ENCODE data around the gene INTS4.
A peak's percentile ranks its signal among the peaks of the same experiment; 100 is the strongest.
"Not testable (repeated sequence)": the region's sequence is repeated elsewhere in the genome, so short reads cannot be mapped to it uniquely, and the experiment has no call there.

Gene INTS4, protein sequence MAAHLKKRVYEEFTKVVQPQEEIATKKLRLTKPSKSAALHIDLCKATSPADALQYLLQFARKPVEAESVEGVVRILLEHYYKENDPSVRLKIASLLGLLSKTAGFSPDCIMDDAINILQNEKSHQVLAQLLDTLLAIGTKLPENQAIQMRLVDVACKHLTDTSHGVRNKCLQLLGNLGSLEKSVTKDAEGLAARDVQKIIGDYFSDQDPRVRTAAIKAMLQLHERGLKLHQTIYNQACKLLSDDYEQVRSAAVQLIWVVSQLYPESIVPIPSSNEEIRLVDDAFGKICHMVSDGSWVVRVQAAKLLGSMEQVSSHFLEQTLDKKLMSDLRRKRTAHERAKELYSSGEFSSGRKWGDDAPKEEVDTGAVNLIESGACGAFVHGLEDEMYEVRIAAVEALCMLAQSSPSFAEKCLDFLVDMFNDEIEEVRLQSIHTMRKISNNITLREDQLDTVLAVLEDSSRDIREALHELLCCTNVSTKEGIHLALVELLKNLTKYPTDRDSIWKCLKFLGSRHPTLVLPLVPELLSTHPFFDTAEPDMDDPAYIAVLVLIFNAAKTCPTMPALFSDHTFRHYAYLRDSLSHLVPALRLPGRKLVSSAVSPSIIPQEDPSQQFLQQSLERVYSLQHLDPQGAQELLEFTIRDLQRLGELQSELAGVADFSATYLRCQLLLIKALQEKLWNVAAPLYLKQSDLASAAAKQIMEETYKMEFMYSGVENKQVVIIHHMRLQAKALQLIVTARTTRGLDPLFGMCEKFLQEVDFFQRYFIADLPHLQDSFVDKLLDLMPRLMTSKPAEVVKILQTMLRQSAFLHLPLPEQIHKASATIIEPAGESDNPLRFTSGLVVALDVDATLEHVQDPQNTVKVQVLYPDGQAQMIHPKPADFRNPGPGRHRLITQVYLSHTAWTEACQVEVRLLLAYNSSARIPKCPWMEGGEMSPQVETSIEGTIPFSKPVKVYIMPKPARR

DNA sequence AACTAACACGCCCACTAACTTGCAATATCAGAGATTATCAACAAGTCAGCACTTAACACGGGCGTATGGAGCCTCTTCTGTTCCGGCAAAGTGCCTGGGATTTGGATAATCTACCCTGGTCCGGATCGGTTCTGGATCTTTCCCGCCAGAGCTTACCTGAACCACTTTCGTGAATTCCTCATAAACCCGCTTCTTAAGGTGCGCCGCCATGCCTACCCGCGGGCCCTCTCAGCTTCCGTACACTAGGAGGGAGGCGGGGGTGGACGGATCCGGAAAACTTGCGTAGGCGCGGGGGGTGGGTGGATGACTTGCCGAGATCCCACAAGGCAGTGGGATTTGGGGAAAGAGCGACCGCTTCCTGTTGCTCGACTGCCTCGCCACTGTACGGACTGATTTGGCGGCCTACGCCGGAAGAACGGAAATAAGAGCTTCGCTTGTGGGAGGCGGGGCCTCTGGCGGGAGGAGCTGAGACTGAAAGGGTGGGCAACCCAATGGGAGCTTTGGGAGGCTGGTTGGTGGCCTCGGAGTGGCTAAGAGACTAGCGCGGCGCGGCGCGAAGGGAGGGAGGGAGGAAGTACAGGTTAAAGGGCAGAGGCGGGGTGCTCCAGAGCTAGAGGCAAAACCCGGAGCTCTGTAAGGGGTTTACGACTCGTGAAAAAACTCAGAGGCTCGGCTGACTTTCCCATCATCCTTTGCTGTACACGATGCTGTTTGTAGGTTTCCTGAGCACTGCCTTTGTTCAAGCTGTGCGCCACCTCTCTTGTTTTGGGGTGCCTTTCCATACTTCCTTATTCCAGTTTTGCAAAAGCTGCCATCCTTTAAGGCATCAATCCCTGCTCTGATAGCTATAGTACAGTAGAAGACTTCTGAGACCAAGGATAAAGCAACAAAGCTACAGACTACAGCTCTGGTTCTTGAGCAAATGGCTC, at the start of gene INTS4:
Gene INTS4, minus strand, starts transcription at position 235 of the 929 bp plus-strand sequence. Its CDS starts 25 bp downstream, at position 210.
- TF ChIP-seq, protein P1, sequence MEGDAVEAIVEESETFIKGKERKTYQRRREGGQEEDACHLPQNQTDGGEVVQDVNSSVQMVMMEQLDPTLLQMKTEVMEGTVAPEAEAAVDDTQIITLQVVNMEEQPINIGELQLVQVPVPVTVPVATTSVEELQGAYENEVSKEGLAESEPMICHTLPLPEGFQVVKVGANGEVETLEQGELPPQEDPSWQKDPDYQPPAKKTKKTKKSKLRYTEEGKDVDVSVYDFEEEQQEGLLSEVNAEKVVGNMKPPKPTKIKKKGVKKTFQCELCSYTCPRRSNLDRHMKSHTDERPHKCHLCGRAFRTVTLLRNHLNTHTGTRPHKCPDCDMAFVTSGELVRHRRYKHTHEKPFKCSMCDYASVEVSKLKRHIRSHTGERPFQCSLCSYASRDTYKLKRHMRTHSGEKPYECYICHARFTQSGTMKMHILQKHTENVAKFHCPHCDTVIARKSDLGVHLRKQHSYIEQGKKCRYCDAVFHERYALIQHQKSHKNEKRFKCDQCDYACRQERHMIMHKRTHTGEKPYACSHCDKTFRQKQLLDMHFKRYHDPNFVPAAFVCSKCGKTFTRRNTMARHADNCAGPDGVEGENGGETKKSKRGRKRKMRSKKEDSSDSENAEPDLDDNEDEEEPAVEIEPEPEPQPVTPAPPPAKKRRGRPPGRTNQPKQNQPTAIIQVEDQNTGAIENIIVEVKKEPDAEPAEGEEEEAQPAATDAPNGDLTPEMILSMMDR (IDR thresholded peaks at IDR 0.05; ENCODE audit: extremely low read depth, insufficient read depth, missing control alignments), result no peak
- DNase-seq (ENCODE audit: low spot score), result peak; percentile 90
- in situ Hi-C loops (cut with MboI; ENCODE audit: low pct_unique_long_range_greater_than_20kb, low sequenced_read_pairs, unreplicated experiment), result no loop called here

DNA sequence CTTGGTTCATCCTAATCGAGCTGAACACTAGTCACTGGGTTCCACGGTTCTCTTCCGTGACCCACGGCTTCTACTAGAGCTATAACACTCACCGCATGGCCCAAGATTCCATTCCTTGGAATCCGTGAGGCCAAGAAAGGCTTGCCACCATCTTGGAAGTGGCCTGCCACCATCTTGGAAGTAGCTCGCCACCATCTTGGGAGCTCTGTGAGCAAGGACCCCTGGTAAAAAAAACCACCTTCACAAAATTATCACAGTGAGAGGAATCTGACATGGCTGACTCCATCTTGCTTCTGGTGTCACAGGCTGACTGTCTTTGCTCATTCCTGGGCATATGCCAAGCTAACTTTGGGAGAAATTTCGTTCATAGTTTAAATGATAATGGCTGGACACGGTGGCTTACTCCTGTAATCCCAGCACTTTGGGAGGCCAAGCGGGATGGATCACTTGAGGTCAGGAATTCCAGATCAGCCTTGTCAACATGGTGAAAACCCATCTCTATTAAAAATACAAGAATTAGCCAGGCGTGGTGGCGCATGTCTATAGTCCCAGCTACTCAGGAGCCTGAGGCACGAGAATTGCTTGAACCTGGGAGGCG, 47.5 kb upstream of the INTS4 start:
- TF ChIP-seq, protein P1 (IDR thresholded peaks at IDR 0.05; ENCODE audit: extremely low read depth, insufficient read depth, missing control alignments), result no peak
- DNase-seq (ENCODE audit: low spot score), result no peak
- in situ Hi-C loops (cut with MboI; ENCODE audit: low pct_unique_long_range_greater_than_20kb, low sequenced_read_pairs, unreplicated experiment), result no loop called here

DNA sequence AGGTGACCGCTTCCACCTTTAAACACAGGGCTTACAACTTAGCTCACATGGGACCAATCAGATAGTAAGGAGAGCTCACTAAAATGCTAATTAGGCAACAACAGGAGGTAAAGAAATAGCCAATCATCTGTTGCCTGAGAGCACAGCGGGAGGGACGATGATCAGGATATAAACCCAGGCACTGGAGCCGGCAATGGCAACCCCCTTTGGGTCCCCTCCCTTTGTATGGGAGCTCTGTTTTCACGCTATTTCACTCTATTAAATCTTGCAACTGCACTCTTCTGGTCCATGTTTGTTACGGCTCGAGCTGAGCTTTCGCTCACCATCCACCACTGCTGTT, 46.9 kb upstream of the INTS4 start:
- in situ Hi-C loops (cut with MboI; ENCODE audit: low pct_unique_long_range_greater_than_20kb, low sequenced_read_pairs, unreplicated experiment); DNase-seq (ENCODE audit: low spot score): not testable (repeated sequence)

DNA sequence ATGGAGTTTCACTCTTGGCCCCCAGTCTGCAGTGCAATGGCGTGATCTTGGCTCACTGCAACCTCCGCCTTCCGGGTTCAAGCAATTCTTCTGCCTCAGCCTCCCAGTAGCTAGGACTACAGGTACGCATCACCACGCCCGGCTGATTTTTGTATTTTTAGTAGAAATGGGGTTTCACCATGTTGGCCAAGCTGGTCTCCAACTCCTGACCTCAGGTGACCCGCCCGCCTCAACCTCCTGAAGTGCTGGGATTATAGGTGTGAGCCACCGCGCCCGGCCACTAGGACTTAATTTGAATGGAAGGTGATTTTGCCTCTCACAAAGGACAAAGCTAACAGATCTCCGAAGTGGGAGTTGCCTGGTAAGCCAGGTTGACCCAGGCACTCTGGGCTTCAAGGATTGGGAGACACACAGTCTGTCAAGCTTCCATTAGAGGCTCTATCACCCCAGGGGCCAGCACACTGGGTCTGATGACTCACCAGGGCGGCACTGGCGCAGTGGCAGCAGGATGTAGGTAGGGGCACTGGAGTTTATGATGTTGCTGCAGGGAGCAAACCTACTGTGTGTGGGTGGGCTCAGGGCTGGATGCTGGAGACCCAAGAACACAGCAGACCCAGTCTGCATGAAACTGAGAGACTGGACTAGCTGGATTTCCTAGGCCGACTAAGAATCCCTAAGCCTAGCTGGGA, 46.4 kb upstream of the INTS4 start:
- no peak for DNase-seq (ENCODE audit: low spot score)
- in situ Hi-C loops (cut with MboI; ENCODE audit: low pct_unique_long_range_greater_than_20kb, low sequenced_read_pairs, unreplicated experiment), result no loop called here
- TF ChIP-seq, protein P1 (IDR thresholded peaks at IDR 0.05; ENCODE audit: extremely low read depth, insufficient read depth, missing control alignments), result no peak

GRCh38 chr11:78039919-78040671, 45.6 kb upstream of the INTS4 start:
- TF ChIP-seq, protein P1 (IDR thresholded peaks at IDR 0.05; ENCODE audit: extremely low read depth, insufficient read depth, missing control alignments), result no peak
- DNase-seq (ENCODE audit: low spot score), result peak; percentile 53
- in situ Hi-C loops (cut with MboI; ENCODE audit: low pct_unique_long_range_greater_than_20kb, low sequenced_read_pairs, unreplicated experiment), result no loop called here

Data from GM13977 (cell line).